HG03025 (cell line): ENCODE measurements around the gene CDKAL1.

Source experiments
- ATAC-seq: cut with Tn5 transposase; IDR thresholded peaks from one replicate; pipeline ENCODE4 v1.9.1; 2021; ENCODE audit warnings: mild to moderate bottlenecking, moderate library complexity; ENCODE audit not compliant: unreplicated experiment, low FRiP score

CDKAL1 gene

DNA sequence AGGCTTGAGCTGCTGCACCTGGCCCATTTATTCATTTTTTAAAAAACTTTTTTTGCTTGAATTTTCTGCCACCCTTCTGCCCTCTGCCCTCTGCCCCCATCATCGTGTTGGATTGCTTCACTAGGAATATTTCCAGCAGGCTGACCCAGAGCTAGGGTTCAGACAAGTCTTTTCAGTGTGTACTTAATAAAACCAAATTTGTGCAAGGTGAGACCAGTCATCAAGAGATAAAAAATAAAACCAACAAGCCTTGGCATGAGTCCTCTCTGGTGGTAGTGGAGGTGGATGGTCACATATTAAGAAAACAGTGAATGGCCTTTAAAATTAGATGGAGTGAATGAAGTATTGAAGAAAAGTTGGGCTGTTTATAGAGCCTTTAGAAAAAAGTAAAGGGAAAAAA is 239.6 kb downstream of the CDKAL1 start:
- ATAC-seq = no peak

DNA sequence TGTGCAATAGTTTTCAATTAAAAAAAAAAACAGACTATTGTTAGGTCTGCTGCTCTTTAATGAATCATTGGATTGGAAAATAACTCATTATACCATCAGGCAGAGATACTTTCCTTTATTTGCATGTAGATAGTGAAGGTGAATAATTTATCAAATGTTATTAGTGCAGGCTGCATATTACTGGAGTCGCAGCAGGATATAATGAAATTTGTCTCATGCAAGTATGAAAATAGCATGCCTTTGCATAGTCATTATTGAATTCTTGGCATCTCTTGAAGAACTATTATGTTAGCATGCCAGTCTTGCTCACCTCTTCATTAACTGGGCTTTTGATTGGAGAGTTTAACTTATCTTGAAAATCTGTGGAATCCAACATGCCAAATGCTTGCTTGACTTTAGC is 241.7 kb downstream of the CDKAL1 start:
- ATAC-seq = no peak

DNA sequence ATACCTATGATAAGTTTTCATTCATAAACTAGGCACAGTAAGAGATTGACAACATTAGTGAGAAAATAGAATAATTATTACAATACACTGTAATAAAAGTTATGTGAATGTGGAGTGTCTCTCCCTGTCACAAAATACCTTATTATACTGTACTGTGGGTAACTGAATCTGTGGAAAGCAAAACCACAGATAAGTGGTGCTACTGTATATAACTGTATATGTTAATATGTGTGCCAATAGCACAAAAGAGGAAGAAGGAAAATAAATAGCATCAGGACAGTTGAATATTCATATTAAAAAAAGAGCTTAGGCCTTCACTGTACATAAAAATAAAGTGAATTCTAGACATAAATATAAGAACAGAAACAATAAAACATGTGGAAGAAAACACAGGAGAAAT is 243.5 kb downstream of the CDKAL1 start:
- no peak for ATAC-seq

DNA sequence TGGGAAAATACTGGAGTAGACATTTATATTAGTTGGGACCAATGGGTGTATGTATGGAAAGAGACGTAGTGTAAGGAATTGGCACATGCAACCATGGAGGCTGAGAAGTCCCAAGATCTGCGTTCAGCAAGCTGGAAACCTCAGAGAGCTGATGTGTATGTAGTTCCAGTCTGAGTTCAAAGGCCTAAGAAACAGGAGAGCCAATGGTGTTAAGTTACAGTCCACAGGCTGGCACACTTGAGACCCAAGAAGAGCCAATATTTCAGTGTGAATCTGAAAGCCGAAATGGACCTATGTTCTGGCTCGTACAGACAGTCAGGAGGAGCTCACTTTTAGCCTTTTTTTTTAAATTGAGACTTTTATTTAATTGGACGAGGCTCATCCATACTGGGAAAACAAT is 244.2 kb downstream of the CDKAL1 start:
- ATAC-seq = no peak

DNA sequence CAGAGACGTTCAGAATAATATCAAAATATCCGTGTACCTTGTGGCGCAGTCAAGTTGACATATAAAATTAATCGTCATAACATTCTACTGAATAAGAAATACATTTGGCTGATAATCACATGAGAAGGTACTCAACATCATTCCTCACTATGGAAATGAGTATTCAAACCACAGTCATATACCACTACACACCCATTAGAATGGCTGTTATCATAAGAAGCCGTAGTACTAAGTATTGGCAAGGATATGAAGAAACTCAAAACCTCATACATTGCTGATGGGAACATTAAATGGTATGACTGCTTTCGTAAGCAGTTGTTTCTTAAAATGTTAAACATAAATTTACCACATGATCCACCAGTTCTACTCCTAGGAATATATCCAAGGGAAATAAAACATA is 244.7 kb downstream of the CDKAL1 start:
- no peak for ATAC-seq

DNA sequence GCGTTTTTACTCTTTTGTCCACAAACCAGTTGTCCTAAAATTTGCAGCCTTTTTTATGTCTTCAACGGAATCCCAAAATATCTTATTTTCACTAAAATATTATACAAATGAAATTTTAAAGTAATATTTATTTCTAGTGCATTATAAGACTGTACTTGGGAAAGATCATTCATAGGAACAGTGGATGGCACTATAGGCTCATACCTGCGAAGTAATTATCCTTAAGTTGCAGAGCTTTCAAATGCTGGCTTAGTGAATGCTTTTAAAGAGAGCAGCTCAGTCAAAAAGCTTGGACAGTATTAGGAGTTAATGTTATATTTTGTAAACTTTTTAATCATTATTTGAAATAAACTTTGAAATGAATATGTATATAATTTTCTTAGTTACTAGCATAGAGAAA is 254.9 kb downstream of the CDKAL1 start:
- ATAC-seq = no peak

DNA sequence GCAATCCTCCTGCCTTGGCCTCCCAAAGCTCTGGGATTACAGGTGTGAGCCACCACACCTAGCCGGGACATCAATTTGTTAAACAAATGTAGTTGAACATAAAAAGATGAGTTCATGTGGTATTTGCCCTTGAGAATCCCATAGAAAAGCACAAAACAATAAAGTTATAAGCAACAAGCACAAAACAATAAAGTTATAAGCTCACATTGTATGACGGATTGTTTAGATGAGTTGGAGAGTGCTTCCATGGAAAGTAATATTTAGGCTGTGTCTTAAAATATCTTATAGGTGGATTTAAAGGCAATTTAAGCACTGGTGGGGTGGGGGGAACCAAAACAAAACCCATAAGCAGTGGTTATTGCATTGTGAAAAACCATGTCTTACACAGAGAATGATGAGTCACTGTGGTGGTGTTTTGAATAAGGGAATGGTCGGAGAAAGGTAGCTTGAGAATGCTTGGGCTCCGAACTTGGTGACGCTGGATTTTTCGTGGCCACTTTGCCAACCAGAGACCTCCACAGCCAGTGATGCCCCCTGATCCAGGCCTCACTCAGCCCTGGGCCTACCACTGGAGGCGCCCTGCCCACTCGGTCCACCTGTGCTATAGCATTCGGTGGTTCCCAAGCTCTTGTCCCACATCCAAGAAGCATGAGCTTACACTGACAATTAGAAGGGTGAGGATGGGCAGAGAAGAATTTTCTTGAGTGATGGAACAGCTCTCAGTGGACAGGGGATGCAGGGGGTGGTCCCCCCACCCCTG is 256.0 kb downstream of the CDKAL1 start:
- ATAC-seq = no peak

DNA sequence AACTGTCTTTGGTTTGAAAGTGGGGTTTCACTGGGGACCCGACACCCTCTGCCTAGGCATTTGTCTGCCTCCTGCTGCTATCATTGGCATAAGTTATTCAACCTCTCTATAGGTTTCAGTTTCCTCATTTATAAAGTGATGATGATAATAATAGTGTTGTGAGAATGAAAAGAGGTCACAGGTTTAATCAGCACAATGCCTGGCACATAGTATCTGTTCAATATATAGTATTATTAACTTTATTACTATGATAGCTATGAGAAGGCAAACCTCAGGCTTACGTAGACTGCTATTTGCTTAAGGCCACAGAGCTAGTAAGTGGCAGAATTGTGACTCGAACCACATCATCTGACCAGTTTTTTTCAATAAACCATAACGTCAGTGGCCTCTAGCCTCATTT is 256.8 kb downstream of the CDKAL1 start:
- ATAC-seq = no peak

DNA sequence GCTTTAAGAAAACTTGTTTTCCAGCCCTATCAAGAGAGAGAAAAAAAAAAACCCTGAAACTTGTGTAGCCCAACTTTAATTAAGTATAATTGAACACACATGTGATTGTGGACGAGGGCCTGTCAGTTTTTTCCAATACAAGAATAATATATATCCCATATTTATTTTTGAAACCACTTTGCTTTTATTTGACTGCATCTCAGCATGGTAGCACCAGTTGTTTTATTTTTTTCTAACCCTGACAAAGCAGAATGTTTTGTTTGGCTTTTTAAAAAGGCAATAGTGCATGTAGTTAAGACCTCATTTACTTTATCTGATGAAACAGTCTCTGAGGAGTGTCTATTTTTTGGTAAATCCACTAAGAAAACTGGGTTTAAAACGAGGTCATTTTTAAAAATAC is 257.7 kb downstream of the CDKAL1 start:
- ATAC-seq = no peak

DNA sequence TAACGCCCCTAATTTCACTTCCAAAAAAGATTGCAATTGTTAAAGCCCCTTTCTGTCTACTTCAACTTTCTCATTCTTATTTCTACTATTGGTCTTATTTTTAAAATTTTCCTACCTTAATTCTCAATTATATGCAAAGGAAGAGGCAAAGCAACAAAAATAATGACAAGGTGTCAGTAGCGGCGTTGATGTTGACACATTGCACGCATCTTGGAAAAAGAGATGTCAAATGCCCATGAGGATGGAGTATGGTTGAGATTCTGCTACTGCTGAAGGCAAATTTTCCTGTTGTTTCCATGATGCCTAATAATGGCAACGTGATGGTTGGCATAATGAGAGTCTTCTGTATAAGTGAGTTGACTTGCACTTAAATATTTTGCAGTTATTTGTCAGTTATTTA is 258.9 kb downstream of the CDKAL1 start:
- ATAC-seq = no peak

DNA sequence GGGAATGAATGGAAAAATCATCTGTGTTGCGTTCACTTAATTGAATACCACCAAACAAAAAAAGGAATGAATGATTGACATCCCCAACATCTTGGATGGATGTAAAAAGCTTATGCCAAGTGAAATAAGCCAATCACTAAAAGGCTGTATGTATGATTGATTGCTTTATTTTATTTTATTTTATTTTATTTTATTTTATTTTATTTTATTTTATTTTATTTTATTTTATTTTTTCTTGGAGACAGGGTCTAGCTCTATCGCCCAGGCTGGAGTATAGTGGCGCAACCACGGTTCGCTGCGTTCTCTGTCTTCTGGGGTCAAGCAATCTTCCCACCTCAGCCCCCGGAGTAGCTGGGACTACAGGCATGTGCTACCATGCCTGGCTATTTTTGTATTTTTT is 263.3 kb downstream of the CDKAL1 start:
- ATAC-seq = no peak

DNA sequence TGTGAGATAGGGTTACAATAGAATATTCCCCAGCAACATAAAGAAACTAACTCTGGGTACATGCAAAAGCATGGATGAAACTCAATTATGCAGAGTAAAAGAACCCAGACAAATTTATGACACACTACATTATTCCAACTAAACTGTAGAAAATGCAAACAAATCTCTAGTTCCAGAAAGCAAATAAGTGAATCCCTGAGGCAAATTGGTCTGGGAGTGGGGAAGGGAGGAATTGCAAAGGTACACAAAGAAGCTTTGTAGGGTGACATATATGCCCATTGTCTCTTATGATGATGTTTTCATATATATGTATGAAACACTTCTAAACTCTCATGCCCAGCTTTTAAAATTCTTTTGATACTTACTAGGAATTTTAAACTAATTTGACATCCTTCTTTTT is 266.0 kb downstream of the CDKAL1 start:
- ATAC-seq = no peak

DNA sequence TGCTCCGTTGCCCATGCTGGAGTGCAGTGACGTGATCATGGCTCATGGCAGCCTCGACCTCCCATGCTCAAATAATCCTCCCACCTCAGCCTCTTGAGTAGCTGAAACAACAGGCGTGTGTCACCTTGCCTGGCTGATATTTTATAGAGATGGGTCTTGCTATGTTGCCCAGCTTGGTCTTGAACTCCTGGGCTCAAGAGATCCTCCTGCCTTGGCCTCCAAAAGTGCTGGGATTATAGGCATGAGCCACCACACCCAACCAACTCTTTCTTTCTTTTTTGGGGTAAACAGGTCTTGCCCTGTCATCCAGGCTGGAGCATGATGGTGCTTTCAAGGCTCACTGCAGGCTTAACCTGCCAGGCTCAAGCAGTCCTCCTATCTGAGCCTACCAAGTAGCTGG is 266.4 kb downstream of the CDKAL1 start:
- ATAC-seq = no peak

DNA sequence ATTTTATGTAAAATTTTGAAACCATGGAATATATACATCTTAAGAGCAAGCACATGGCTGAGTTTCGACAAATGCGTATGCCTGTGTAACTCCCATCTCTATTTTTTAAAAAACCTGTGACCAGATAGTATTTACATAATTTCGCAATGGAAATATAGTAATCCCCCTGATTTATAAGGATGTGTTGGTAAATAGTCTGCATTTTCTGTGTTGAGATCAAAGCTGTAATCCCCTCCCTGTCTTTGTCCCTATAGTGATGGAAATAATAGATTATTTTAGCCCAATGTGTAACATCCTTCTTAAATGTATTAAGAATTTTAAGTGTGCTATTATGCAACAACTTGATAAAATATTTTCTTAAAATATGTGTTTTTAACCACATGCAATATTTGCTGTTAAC is 267.3 kb downstream of the CDKAL1 start:
- no peak for ATAC-seq

DNA sequence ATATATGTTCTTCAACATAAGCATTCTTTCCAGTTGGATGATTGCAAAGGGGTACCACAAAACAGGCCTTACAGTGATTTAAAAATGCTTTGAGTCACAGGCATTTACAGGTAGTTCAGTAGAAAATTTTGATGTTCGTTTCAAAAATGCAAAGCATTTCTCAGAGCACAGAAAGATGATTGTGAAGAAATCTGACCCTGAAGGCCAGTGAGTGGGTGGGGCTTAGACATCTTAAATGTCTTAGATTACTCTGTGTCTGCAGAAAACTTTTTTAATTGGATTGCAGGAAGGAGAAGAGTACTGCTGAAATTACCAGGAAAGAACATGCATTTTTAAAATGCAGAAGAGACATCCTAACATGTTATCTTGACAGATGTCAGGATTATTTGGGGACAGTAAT is 268.3 kb downstream of the CDKAL1 start:
- no peak for ATAC-seq

DNA sequence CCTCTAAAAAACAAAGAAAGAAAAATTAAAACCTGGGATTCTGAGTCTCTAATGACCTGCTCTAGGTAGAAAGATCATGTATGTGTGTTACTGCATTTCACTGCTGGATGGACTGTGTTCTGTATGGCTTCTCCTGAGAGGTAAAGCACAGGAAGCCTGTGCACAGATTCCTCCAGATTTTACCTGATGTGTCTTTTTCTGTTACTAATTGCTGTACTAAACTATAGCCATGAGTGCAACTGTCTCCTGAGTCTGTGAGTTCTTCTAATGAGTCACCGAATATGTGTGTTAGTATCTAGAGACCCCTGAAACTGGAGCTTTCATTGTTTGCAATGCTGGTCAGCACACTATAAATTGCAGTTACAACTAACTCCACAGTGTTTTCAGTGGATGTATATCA is 270.8 kb downstream of the CDKAL1 start:
- ATAC-seq = no peak

DNA sequence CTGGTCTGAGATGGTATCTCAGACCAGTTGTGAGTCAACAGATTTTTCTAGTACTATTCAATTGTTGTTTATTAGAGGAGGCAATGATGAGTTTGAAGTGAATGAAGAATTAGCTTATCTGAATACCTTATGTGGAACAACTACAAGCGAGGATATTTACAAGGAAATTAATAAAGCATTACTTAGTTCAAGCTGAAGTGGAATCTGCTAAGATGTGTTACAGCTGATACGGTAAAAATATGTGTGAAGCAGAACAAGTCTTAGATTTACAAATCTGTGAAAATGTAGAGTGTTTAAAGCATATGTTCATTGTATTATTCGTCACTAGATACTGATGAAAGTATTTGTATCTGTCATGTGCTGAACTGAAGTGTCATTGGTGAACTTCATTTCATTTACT is 272.4 kb downstream of the CDKAL1 start:
- ATAC-seq = no peak

DNA sequence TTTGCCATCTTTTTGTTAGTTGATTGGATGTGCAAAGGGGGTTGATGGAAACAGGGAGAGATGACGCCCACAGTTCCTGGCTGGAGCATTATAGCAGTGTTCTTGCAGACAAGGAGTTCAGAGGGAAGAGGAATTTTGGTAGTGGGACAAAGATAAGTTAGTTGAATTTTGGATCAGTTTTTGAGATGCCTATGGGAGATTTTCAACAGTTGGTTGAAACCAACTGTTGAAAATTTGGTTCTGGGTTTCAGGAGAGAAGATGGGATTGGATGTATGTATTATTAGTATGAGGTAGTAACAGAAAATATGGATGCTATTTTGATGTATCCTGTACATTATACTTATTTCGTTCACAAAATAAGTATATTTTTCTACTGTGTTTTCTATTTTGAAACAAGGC is 274.2 kb downstream of the CDKAL1 start:
- ATAC-seq = no peak

DNA sequence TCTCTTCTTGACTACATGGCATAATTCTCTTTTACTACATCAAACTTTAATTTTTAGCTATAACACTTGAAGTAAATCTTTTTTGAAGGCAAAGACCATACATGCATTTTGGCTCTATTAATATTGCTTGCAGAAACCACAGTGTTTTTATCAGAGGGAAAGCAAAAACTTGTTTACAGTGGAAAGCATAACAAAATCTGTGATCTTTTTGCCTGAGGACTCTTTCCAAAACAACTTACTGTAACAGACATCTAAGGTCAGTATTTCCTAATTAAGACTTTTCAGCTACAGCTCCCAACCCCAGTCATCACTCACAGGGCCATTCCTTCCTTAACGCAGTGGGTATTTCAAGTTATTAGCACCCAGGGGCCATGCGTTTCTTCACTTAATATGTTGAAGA is 274.7 kb downstream of the CDKAL1 start:
- no peak for ATAC-seq

DNA sequence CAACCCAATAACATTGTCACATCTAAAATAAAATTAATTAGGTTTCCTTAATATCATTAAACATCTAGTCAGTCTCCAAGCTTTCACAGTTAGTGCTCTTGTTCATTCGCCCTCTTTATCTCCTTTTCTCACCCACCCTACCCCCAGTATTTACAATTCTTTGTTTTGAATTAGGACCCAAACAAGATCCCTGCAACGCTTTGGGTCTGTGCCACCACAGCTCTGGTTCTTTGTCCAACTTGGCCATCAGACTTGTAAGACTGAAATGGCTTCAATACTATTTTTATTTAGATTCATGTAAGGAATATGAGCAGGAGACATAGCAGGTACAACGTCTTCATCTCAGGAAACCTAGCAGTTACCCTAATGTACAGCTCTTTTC is 276.5 kb downstream of the CDKAL1 start:
- ATAC-seq = no peak

DNA sequence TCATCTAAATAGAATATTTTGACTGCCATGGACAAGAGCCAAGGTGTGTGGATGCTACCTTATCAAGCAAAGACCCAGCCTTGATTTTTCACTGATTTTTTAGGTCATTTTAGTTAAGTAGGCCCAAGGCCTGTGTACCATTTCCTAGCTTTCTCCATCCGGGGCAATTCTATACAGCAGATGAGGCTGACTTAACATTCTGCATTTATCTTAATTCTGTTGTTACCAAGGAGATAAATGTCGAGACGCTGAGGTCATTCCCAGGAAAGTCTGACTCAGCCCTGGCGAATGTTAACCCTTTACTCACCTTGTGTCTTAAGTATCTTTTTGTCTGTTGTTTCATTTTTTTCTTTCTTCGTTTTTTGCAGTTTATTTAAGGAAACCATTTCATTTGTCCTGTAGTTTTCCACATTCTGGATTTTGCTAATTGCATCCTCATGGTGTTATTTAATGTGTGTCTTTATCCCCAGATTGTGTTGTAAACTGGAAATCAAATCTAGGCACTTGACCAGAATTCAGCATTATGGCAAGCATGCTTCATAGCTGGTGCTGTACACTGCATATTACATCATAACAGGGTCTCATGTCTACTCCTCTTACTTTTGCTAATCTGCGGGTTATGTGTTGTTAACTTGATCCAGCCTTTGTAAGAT is 277.0 kb downstream of the CDKAL1 start:
- ATAC-seq = no peak

DNA sequence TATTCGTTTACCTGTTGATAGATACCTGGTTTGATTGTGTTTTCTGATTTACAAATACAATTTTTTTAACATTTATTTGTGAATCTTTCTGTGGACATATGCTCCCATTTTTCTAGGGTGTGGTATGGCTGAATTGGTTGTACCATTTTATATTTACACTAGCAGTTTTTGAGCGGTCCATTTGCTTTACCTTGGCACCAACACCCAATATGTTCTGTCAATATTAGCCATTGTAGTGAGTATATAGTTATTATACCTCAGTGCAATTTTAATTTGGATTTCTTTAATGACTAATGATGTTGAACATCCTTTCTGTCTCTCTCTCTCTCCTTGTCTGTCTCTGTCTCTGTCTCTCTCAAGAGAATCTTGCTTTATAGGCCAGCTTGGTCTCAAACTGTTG is 278.5 kb downstream of the CDKAL1 start:
- no peak for ATAC-seq

DNA sequence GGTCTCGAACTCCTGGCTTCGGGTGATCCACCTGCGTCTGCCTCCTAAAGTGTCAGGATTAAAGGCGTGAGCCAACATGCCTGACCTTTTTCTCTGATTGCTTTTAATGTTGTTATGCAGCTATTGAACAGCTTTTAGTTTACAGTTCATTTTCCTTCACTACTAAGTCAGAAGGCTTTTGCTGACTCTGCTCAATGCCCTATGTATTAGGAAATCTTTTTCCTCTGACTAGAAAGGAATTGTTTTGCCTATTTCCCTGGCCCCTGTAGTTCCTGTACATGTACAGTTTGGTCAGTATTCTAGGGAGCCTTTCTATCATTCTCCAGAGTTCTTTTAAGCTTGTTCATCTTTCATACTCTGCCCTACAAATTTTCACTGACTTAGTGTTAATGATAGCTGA is 280.2 kb downstream of the CDKAL1 start:
- ATAC-seq = no peak
